Uterus (tissue), 2 donors: ENCODE measurements around the gene CCDC178.

Experiments
- POLR2A ChIP-seq, 2 donors: fragments of 450-650 bp; IDR thresholded peaks; one replicate each; pipeline ENCODE4 v1.6.1; 2016; ENCODE audit warnings: antibody characterized with exemption in 2 of 2, mild to moderate bottlenecking in 1 of 2, moderate library complexity in 1 of 2
- TF ChIP-seq, protein P1 (sequence below), 4 experiments: fragments of 200-600 bp in 2 of 4; fragments of 450-650 bp in 2 of 4; sonication (generic) in 2 of 4; IDR thresholded peaks; one replicate each; pipeline ENCODE4 v1.5.1; 2016 to 2019; ENCODE audit warnings: antibody characterized with exemption in 4 of 4, mild to moderate bottlenecking in 2 of 4, moderate library complexity in 1 of 4

DNA sequence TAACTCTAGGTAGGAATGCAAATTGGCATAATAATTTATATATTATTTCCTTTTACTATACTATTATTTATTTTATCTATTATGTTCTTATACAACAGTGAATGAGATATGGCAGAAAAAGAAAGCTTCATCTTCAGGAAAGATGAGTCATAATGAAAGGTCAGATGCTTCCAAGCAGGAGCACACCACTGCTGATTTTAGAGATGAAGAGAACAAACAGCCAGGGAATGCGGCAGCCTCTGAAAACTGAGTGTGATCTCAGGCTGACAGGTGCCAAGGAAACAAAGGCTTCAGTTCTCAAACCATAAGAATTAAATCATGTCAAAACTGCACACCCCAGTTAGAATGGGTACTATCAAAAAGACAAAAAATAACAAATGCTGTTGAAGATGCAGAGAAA lies 149.0 kb downstream of the CCDC178 start:
- no peak for TF ChIP-seq POLR2A (IDR thresholded peaks at IDR 0.05)
- TF ChIP-seq, protein P1, sequence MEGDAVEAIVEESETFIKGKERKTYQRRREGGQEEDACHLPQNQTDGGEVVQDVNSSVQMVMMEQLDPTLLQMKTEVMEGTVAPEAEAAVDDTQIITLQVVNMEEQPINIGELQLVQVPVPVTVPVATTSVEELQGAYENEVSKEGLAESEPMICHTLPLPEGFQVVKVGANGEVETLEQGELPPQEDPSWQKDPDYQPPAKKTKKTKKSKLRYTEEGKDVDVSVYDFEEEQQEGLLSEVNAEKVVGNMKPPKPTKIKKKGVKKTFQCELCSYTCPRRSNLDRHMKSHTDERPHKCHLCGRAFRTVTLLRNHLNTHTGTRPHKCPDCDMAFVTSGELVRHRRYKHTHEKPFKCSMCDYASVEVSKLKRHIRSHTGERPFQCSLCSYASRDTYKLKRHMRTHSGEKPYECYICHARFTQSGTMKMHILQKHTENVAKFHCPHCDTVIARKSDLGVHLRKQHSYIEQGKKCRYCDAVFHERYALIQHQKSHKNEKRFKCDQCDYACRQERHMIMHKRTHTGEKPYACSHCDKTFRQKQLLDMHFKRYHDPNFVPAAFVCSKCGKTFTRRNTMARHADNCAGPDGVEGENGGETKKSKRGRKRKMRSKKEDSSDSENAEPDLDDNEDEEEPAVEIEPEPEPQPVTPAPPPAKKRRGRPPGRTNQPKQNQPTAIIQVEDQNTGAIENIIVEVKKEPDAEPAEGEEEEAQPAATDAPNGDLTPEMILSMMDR (IDR thresholded peaks at IDR 0.05), result no peak
